H9 (cell line): Measurements from ENCODE around the gene SEMG2. TPM values are rescaled to one million over a fixed set of nuclear protein-coding genes. Genes with fewer than 3 reads are reported as not detected.

ENCODE experiments used
- DNase-seq: peaks from one replicate; pipeline ENCODE4 v3.0.0-alpha.2; 2017
- H2AFZ ChIP-seq: one replicate; pipeline ENCODE4 v1.6.1; 2013; ENCODE audit warnings: mild to moderate bottlenecking, low read length, control low read depth, moderate library complexity
- H2AK5ac ChIP-seq: 2 replicates; pipeline ENCODE4 v1.6.1; 2013; ENCODE audit warnings: low read length, control low read depth, mixed read lengths; ENCODE audit not compliant: insufficient read length
- H2BK120ac ChIP-seq: one replicate; pipeline ENCODE4 v1.6.1; 2013; ENCODE audit warnings: low read depth, mild to moderate bottlenecking, low read length, control low read depth, inconsistent platforms; ENCODE audit not compliant: poor library complexity, severe bottlenecking
- H2BK12ac ChIP-seq: 2 replicates; pipeline ENCODE4 v1.6.1; 2013; ENCODE audit warnings: low read length, control low read depth, mixed read lengths, low read depth; ENCODE audit not compliant: insufficient read length
- H2BK15ac ChIP-seq: 2 replicates; pipeline ENCODE4 v1.6.1; 2013; ENCODE audit warnings: low read depth, low read length, control low read depth
- H2BK20ac ChIP-seq: one replicate; pipeline ENCODE4 v1.6.1; 2013; ENCODE audit warnings: low read depth, mild to moderate bottlenecking, low read length, control low read depth, inconsistent platforms; ENCODE audit not compliant: poor library complexity, severe bottlenecking
- H2BK5ac ChIP-seq: 2 replicates; pipeline ENCODE4 v1.6.1; 2013; ENCODE audit warnings: low read length, control low read depth, mixed read lengths; ENCODE audit not compliant: insufficient read length
- H3K14ac ChIP-seq: 2 replicates; pipeline ENCODE4 v1.6.1; 2013; ENCODE audit warnings: low read length, control low read depth; ENCODE audit not compliant: insufficient read depth
- H3K18ac ChIP-seq: 2 replicates; pipeline ENCODE4 v1.6.1; 2013; ENCODE audit warnings: low read depth, mild to moderate bottlenecking, mixed read lengths, low read length, control low read depth; ENCODE audit not compliant: insufficient read length
- H3K23ac ChIP-seq: 2 replicates; pipeline ENCODE4 v1.6.1; 2013; ENCODE audit warnings: low read length, control low read depth, mixed read lengths, low read depth; ENCODE audit not compliant: insufficient read length
- H3K23me2 ChIP-seq: 2 replicates; pipeline ENCODE4 v1.6.1; 2013; ENCODE audit warnings: low read depth, mild to moderate bottlenecking, mixed read lengths, low read length, control low read depth; ENCODE audit not compliant: insufficient read length, poor library complexity, severe bottlenecking
- H3K27ac ChIP-seq: 2 replicates; pipeline ENCODE4 v1.5.1; 2013; ENCODE audit warnings: low read length, control low read depth, mixed read lengths, low read depth; ENCODE audit not compliant: insufficient read length
- H3K27me3 ChIP-seq: 2 replicates; pipeline ENCODE4 v1.6.1; 2013; ENCODE audit warnings: low read length, control low read depth, inconsistent platforms; ENCODE audit not compliant: insufficient read depth
- H3K4ac ChIP-seq: 2 replicates; pipeline ENCODE4 v1.6.1; 2013; ENCODE audit warnings: low read depth, mild to moderate bottlenecking, control low read depth, inconsistent platforms, low read length, moderate library complexity
- H3K4me1 ChIP-seq: 2 replicates; pipeline ENCODE4 v1.6.1; 2013; ENCODE audit warnings: low read length, control low read depth, inconsistent platforms; ENCODE audit not compliant: insufficient read depth
- H3K4me2 ChIP-seq: 2 replicates; pipeline ENCODE4 v1.6.1; 2013; ENCODE audit warnings: low read length, control low read depth, mixed read lengths; ENCODE audit not compliant: insufficient read length, insufficient read depth
- H3K56ac ChIP-seq: 2 replicates; pipeline ENCODE4 v1.6.1; 2013; ENCODE audit warnings: low read depth, mild to moderate bottlenecking, mixed read lengths, low read length, control low read depth; ENCODE audit not compliant: insufficient read length
- H3K79me1 ChIP-seq: 2 replicates; pipeline ENCODE4 v1.6.1; 2013; ENCODE audit warnings: low read depth, mild to moderate bottlenecking, moderate library complexity, low read length, control low read depth, inconsistent platforms; ENCODE audit not compliant: insufficient read depth, poor library complexity, severe bottlenecking
- H3K79me2 ChIP-seq: 2 replicates; pipeline ENCODE4 v1.6.1; 2013; ENCODE audit warnings: low read length, control low read depth, inconsistent platforms; ENCODE audit not compliant: insufficient read depth
- H3K9ac ChIP-seq: 2 replicates; pipeline ENCODE4 v1.6.1; 2013; ENCODE audit warnings: low read length, control low read depth, mixed read lengths; ENCODE audit not compliant: insufficient read length; ENCODE audit errors: extremely low read depth
- H3K9me3 ChIP-seq: one replicate; pipeline ENCODE4 v1.6.1; 2013; ENCODE audit warnings: low read depth, low read length, inconsistent platforms; ENCODE audit not compliant: control insufficient read depth
- H3T11ph ChIP-seq: one replicate; pipeline ENCODE4 v1.6.1; 2013; ENCODE audit warnings: mild to moderate bottlenecking, low read length, control low read depth, inconsistent platforms
- H4K20me1 ChIP-seq: one replicate; pipeline ENCODE4 v1.6.1; 2013; ENCODE audit not compliant: control insufficient read depth, insufficient read length, insufficient read depth
- H4K5ac ChIP-seq: 2 replicates; pipeline ENCODE4 v1.6.1; 2013; ENCODE audit warnings: low read depth, mild to moderate bottlenecking, mixed read lengths, low read length, control low read depth; ENCODE audit not compliant: insufficient read length
- H4K8ac ChIP-seq: replicated peaks from 2 replicates; pipeline ENCODE4 v1.6.1; 2013; ENCODE audit warnings: low read length, control low read depth, mixed read lengths, low read depth; ENCODE audit not compliant: insufficient read length
- H4K91ac ChIP-seq: 2 replicates; pipeline ENCODE4 v1.6.1; 2013; ENCODE audit warnings: low read depth, mild to moderate bottlenecking, moderate library complexity, mixed read lengths, low read length, control low read depth; ENCODE audit not compliant: insufficient read length
- H3K27ac Mint-ChIP-seq, 3 experiments: 2 replicates in 2 of 3; 3 replicates in 1 of 3; pipeline ENCODE4 v1.8.0; 2020 to 2021; ENCODE audit warnings: mixed read lengths in 3 of 3, mild to moderate bottlenecking in 1 of 3, moderate library complexity in 1 of 3
- H3K27me3 Mint-ChIP-seq: 2 replicates; pipeline ENCODE4 v1.8.0; 2021; ENCODE audit warnings: low read depth, mild to moderate bottlenecking, moderate library complexity, mixed read lengths
- H3K36me3 Mint-ChIP-seq, 3 experiments: 2 replicates in 2 of 3; 3 replicates in 1 of 3; pipeline ENCODE4 v1.8.0; 2020 to 2021; ENCODE audit warnings: low read depth in 3 of 3, mixed read lengths in 3 of 3; ENCODE audit not compliant: insufficient read depth in 1 of 3
- H3K4me1 Mint-ChIP-seq, 2 experiments: 2 replicates each; pipeline ENCODE4 v1.8.0; 2020; ENCODE audit warnings: mixed read lengths in 2 of 2
- H3K4me3 Mint-ChIP-seq, 2 experiments: 2 replicates in 1 of 2; 3 replicates in 1 of 2; pipeline ENCODE4 v1.8.0; 2020 to 2021; ENCODE audit warnings: mild to moderate bottlenecking in 2 of 2, mixed read lengths in 2 of 2, moderate library complexity in 1 of 2
- H3K9me3 Mint-ChIP-seq, 2 experiments: 2 replicates in 1 of 2; 3 replicates in 1 of 2; pipeline ENCODE4 v1.8.0; 2020; ENCODE audit warnings: mild to moderate bottlenecking in 2 of 2, mixed read lengths in 2 of 2, moderate library complexity in 1 of 2
- CTCF ChIP-seq: fragments of 200-600 bp; sonication (generic); conservative IDR thresholded peaks from 3 replicates; pipeline ENCODE4 v1.8.0; 2021; ENCODE audit warnings: antibody characterized with exemption, mild to moderate bottlenecking
- WGBS: extraction: QIAGEN DNeasy Blood & Tissue Kit; methylation state at CpG from one replicate; pipeline ENCODE4 v1.1.7; 2013; ENCODE audit warnings: missing lambda C conversion rate, low lambda C conversion rate, mixed read lengths; ENCODE audit not compliant: insufficient read length; ENCODE audit errors: extremely low coverage; 5-methylcytosine and 5-hydroxymethylcytosine counted together
- total RNA-seq: library from RNA; stranded (reverse); gene quantifications from 2 replicates; pipeline ENCODE4 v1.2.1, GENCODE V29; 2021

Gene SEMG2
- total RNA-seq, 1 experiment from 2014 or later: not detected

- Histone ChIP-seq H3K4me1 (no peaks in the 10 kb centered on the region), H3K27ac (no peak overlapping the region), H3K79me2 (no peaks in the 10 kb centered on the region), H2AFZ (no peak overlapping the region), H3T11ph (no peak overlapping the region), H3K4me2 (no peak overlapping the region), H4K91ac (no peak overlapping the region), H3K56ac (no peak overlapping the region), H3K18ac (no peak overlapping the region), H3K79me1 (no peaks in the 10 kb centered on the region), H3K23ac (no peak overlapping the region), H3K4ac (no peak overlapping the region), H4K5ac (no peak overlapping the region), H4K8ac (no peak overlapping the region), H3K14ac (no peak overlapping the region), H3K23me2 (no peaks in the 10 kb centered on the region), H2BK5ac (no peak overlapping the region), H2BK120ac (no peak overlapping the region), H2BK12ac (no peak overlapping the region), H3K9ac (no peak overlapping the region), H4K20me1 (no peaks in the 10 kb centered on the region), H3K9me3 (no peaks in the 10 kb centered on the region), H3K27me3 (no peaks in the 10 kb centered on the region), H2BK15ac (no peak overlapping the region), H2BK20ac (no peak overlapping the region), H2AK5ac (no peak overlapping the region)
- Mint-ChIP-seq H3K9me3 (no peaks in the 10 kb centered on the region), H3K36me3 (no peaks in the 10 kb centered on the region), H3K27me3 (peaks cover 18% of the 10 kb centered on the region), H3K27ac (no peak overlapping the region; a peak in 1 of 7 replicates), H3K4me1 (peaks cover 6 to 7% of the 10 kb centered on the region in 2 experiments), H3K4me3 (no peak overlapping the region)
- no peak for TF ChIP-seq CTCF
- no CpG with 5 or more reads among the region's 4 CpGs for WGBS
- DNase-seq: no peak
Measured at GRCh38 chr20:45253261-45253660, 32.1 kb downstream of the SEMG2 start.
